Activated CD8-positive, alpha-beta memory T cell treated with anti-CD3 and anti-CD28 coated beads, Interleukin-2, amount 50 U/mL, for 48 hours (primary cell): Measurements from ENCODE around the gene PPIL4.
"Not testable (repeated sequence)": the region's sequence is repeated elsewhere in the genome, so short reads cannot be mapped to it uniquely, and the experiment has no call there.

Experiments used
- DNase-seq: peaks from one replicate; pipeline ENCODE4 v3.0.0-alpha.2; 2020

PPIL4 gene

GRCh38 chr6:149482545-149483333, 63.1 kb downstream of the PPIL4 start:
- peak; percentile 69 for DNase-seq

- peak; percentile 64 for DNase-seq
Measured at GRCh38 chr6:149480502-149481280, 65.2 kb downstream of the PPIL4 start.

- DNase-seq, result no peak
Measured at GRCh38 chr6:149478631-149479314, 67.1 kb downstream of the PPIL4 start.

GRCh38 chr6:149477544-149477943, 68.3 kb downstream of the PPIL4 start:
- no peak for DNase-seq

GRCh38 chr6:149476789-149477455, 68.9 kb downstream of the PPIL4 start:
- DNase-seq, result no peak

- no peak for DNase-seq
Measured at GRCh38 chr6:149474108-149474935, 71.5 kb downstream of the PPIL4 start.

GRCh38 chr6:149473080-149474052, 72.5 kb downstream of the PPIL4 start:
- no peak for DNase-seq

GRCh38 chr6:149472241-149472640, 73.6 kb downstream of the PPIL4 start:
- DNase-seq, result no peak

- no peak for DNase-seq
Measured at GRCh38 chr6:149471801-149472200, 74.0 kb downstream of the PPIL4 start.

GRCh38 chr6:149470948-149471347, 74.9 kb downstream of the PPIL4 start:
- DNase-seq, result no peak

GRCh38 chr6:149468179-149468578, 77.7 kb downstream of the PPIL4 start:
- DNase-seq, result no peak

GRCh38 chr6:149467265-149467664, 78.6 kb downstream of the PPIL4 start:
- DNase-seq, result no peak

GRCh38 chr6:149464411-149464810, 81.4 kb downstream of the PPIL4 start:
- no peak for DNase-seq

- DNase-seq, result no peak
Measured at GRCh38 chr6:149463781-149464180, 82.1 kb downstream of the PPIL4 start.

- DNase-seq, result not testable (repeated sequence)
Measured at GRCh38 chr6:149462712-149463111, 83.1 kb downstream of the PPIL4 start.

GRCh38 chr6:149461670-149462069, 84.2 kb downstream of the PPIL4 start:
- no peak for DNase-seq

- not testable (repeated sequence) for DNase-seq
Measured at GRCh38 chr6:149460249-149460648, 85.6 kb downstream of the PPIL4 start.

- no peak for DNase-seq
Measured at GRCh38 chr6:149459761-149460160, 86.1 kb downstream of the PPIL4 start.

GRCh38 chr6:149458806-149459205, 87.0 kb downstream of the PPIL4 start:
- no peak for DNase-seq

- no peak for DNase-seq
Measured at GRCh38 chr6:149458196-149458595, 87.6 kb downstream of the PPIL4 start.
